ENCODE measurements around the gene KRTAP5-8. TPM values are rescaled to one million over a fixed set of nuclear protein-coding genes. Genes with fewer than 3 reads are reported as not detected.
"Not testable (repeated sequence)": the region's sequence is repeated elsewhere in the genome, so short reads cannot be mapped to it uniquely, and the experiment has no call there.

KRTAP5-8 gene
- total RNA-seq, 1 donor from 2014 or later = 0.25 TPM

- DNase-seq (ENCODE audit: low spot score in 2 of 2, unreplicated experiment in 2 of 2) = no peak
Observed at GRCh38 chr11:71574418-71574817, 36.6 kb downstream of the KRTAP5-8 start.

GRCh38 chr11:71575723-71576424 lies 38.0 kb downstream of the KRTAP5-8 start:
- H3K4me1 Mint-ChIP-seq = peaks cover 9% of the 10 kb centered on the region
- TF ChIP-seq, protein P1, sequence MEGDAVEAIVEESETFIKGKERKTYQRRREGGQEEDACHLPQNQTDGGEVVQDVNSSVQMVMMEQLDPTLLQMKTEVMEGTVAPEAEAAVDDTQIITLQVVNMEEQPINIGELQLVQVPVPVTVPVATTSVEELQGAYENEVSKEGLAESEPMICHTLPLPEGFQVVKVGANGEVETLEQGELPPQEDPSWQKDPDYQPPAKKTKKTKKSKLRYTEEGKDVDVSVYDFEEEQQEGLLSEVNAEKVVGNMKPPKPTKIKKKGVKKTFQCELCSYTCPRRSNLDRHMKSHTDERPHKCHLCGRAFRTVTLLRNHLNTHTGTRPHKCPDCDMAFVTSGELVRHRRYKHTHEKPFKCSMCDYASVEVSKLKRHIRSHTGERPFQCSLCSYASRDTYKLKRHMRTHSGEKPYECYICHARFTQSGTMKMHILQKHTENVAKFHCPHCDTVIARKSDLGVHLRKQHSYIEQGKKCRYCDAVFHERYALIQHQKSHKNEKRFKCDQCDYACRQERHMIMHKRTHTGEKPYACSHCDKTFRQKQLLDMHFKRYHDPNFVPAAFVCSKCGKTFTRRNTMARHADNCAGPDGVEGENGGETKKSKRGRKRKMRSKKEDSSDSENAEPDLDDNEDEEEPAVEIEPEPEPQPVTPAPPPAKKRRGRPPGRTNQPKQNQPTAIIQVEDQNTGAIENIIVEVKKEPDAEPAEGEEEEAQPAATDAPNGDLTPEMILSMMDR (IDR thresholded peaks at IDR 0.05; ENCODE audit: unreplicated experiment) = no peak
- no peak for DNase-seq (ENCODE audit: low spot score in 2 of 2, unreplicated experiment in 2 of 2)
- H3K27ac Mint-ChIP-seq = no peak overlapping the region
- no peaks in the 10 kb centered on the region for H3K9me3 Mint-ChIP-seq
- H3K36me3 Mint-ChIP-seq = no peaks in the 10 kb centered on the region
- H3K4me3 Mint-ChIP-seq = no peak overlapping the region
- peaks cover 12% of the 10 kb centered on the region for H3K27me3 Mint-ChIP-seq (ENCODE audit: low read depth)

More at GRCh38 chr11:71574418-71574817, 36.6 kb downstream of the KRTAP5-8 start:
- H3K27me3 Mint-ChIP-seq (ENCODE audit: low read depth) = peaks cover 12% of the 10 kb centered on the region
- H3K4me1 Mint-ChIP-seq = no peaks in the 10 kb centered on the region
- no peak overlapping the region for H3K4me3 Mint-ChIP-seq
- TF ChIP-seq, protein P1 (IDR thresholded peaks at IDR 0.05; ENCODE audit: unreplicated experiment) = no peak
- no peaks in the 10 kb centered on the region for H3K9me3 Mint-ChIP-seq
- no peaks in the 10 kb centered on the region for H3K36me3 Mint-ChIP-seq
- no peak overlapping the region for H3K27ac Mint-ChIP-seq

- H3K36me3 Mint-ChIP-seq; H3K9me3 Mint-ChIP-seq; H3K4me3 Mint-ChIP-seq; H3K27ac Mint-ChIP-seq; DNase-seq (ENCODE audit: low spot score in 2 of 2, unreplicated experiment in 2 of 2): not testable (repeated sequence)
- H3K27me3 Mint-ChIP-seq (ENCODE audit: low read depth) = peaks cover 16% of the 10 kb centered on the region
- H3K4me1 Mint-ChIP-seq = peaks cover 11% of the 10 kb centered on the region
Observed at GRCh38 chr11:71576688-71577465, 39.1 kb downstream of the KRTAP5-8 start.

DNA sequence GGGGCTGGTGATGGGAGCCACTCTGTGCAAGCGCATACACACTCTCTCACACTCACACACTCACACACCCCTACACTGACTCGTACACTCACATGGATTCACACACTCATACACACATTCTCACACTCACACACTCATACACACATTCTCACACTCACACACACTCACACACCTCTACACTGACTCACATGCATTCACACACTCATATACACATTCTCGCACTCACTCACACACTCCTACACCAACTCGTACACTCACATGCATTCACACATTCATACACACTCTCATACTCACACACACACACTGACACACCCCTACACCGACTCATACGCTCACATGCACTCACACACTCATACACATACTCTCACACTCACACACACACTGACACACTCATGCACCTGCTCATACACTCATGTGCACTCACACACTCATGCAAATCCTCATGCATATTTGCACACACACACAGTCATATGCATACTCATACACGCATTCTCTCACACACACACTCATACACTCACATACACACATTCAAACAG lies 39.7 kb downstream of the KRTAP5-8 start:
- H3K27ac Mint-ChIP-seq = no peak overlapping the region
- H3K4me3 Mint-ChIP-seq = no peak overlapping the region
- TF ChIP-seq, protein P1 (IDR thresholded peaks at IDR 0.05; ENCODE audit: unreplicated experiment) = no peak
- no peaks in the 10 kb centered on the region for H3K36me3 Mint-ChIP-seq
- no peak for DNase-seq (ENCODE audit: low spot score in 2 of 2, unreplicated experiment in 2 of 2)
- peaks cover 11% of the 10 kb centered on the region for H3K4me1 Mint-ChIP-seq
- H3K9me3 Mint-ChIP-seq = no peaks in the 10 kb centered on the region
- H3K27me3 Mint-ChIP-seq (ENCODE audit: low read depth) = peaks cover 20% of the 10 kb centered on the region

GRCh38 chr11:71579513-71579912 lies 41.7 kb downstream of the KRTAP5-8 start:
- not testable (repeated sequence) for H3K4me3 Mint-ChIP-seq; H3K36me3 Mint-ChIP-seq; H3K9me3 Mint-ChIP-seq; H3K27ac Mint-ChIP-seq; DNase-seq (ENCODE audit: low spot score in 2 of 2, unreplicated experiment in 2 of 2)
- peaks cover 11% of the 10 kb centered on the region for H3K4me1 Mint-ChIP-seq
- H3K27me3 Mint-ChIP-seq (ENCODE audit: low read depth) = peaks cover 32% of the 10 kb centered on the region

DNA sequence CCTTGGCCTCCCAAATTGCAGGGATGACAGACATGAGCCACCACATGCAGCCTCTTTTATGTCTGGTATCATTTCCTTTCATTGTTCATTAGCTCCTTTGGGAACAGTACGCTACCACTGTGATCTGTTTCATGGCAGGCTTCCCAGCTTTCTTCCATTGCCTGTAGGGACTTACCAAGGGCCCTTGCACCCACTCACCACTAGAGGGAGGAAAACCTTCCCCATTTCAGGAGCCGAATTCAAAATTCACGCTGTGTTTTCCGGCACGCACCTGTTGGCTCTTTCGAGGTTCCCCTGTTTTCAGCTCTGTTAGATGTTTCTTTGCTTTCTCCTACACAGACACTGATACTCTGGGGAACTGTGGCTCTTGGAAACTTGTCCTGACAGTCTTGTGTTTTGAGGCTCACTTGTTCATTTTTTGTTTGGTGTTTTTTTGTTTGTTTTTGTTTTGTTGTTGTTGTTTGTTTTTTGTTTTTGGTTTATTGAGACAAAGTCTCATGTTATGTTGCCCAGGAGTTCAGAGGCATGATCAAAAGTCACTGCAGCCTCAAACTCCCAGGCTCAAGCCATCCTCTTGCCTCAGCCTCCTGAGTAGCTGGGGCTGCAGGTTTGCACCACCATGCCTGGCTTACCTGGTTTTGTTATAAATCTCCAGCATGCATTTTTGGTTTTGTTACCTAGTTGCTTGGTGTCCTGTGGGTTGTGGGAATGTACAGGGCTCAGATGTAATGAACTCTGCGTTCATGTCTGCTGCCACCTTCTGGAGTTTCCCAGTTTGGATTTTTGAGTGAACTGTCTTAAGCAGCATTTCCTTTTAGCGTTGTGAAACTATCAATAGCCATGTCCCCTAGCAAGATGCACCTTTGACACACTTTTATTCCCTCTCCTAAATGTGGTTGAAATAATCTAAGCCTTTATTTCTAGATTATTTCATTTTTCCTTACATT lies 42.5 kb downstream of the KRTAP5-8 start:
- no peaks in the 10 kb centered on the region for H3K9me3 Mint-ChIP-seq
- TF ChIP-seq, protein P1 (IDR thresholded peaks at IDR 0.05; ENCODE audit: unreplicated experiment) = peak; percentile 81
- no peak overlapping the region for H3K4me3 Mint-ChIP-seq
- peak in 1 of 2 experiments; percentile 51 for DNase-seq (ENCODE audit: low spot score in 2 of 2, unreplicated experiment in 2 of 2)
- H3K27me3 Mint-ChIP-seq (ENCODE audit: low read depth) = peaks cover 35% of the 10 kb centered on the region
- no peaks in the 10 kb centered on the region for H3K36me3 Mint-ChIP-seq
- no peak overlapping the region for H3K27ac Mint-ChIP-seq
- H3K4me1 Mint-ChIP-seq = peaks cover 11% of the 10 kb centered on the region
